Neural cell (in vitro differentiated cells): ENCODE measurements around the gene LYPD3. TPM values are rescaled to one million over a fixed set of nuclear protein-coding genes. Genes with fewer than 3 reads are reported as not detected.

Experiments used
- H2AFZ ChIP-seq: fragments of 200-600, 300-800 bp; sonication (generic), shearing (Covaris generic); 2 replicates; pipeline ENCODE4 v1.6.0; 2014; ENCODE audit warnings: low read depth, mild to moderate bottlenecking, antibody characterized with exemption, low read length, moderate library complexity
- H3F3A ChIP-seq: fragments of 200-600 bp; shearing (Covaris generic); 2 replicates; pipeline ENCODE4 v1.6.1; 2016; ENCODE audit warnings: mild to moderate bottlenecking, moderate library complexity, mixed read lengths, antibody characterized with exemption, low read length; ENCODE audit not compliant: insufficient read depth, poor library complexity, severe bottlenecking
- H3K27ac ChIP-seq: fragments of 200-600, 300-800 bp; sonication (generic), shearing (Covaris generic); 2 replicates; pipeline ENCODE4 v1.5.1; 2014; ENCODE audit warnings: mild to moderate bottlenecking, low read length, moderate library complexity
- H3K27me3 ChIP-seq: fragments of 300-800, 200-600 bp; sonication (generic), shearing (Covaris generic); 2 replicates; pipeline ENCODE4 v1.6.0; 2014; ENCODE audit warnings: mild to moderate bottlenecking, low read depth, low read length, moderate library complexity; ENCODE audit not compliant: insufficient read depth
- H3K36me3 ChIP-seq: fragments of 300-800, 200-600 bp; sonication (generic), shearing (Covaris generic); 2 replicates; pipeline ENCODE4 v1.5.1; 2014; ENCODE audit warnings: mild to moderate bottlenecking, antibody characterized with exemption, low read length, moderate library complexity; ENCODE audit not compliant: insufficient read depth
- H3K4me2 ChIP-seq: fragments of 300-800, 200-600 bp; sonication (generic), shearing (Covaris generic); 2 replicates; pipeline ENCODE4 v1.6.0; 2014; ENCODE audit warnings: mild to moderate bottlenecking, low read length
- H3K4me3 ChIP-seq: fragments of 300-800, 200-600 bp; sonication (generic), shearing (Covaris generic); 2 replicates; pipeline ENCODE4 v1.5.1; 2014; ENCODE audit warnings: mild to moderate bottlenecking, low read length, moderate library complexity
- H3K79me2 ChIP-seq: fragments of 200-600 bp; shearing (Covaris generic); replicated peaks from 2 replicates; pipeline ENCODE4 v1.6.0; 2014; ENCODE audit warnings: mild to moderate bottlenecking, low read length, moderate library complexity; ENCODE audit not compliant: insufficient read depth
- H3K9ac ChIP-seq: fragments of 300-800, 200-600 bp; sonication (generic), shearing (Covaris generic); 2 replicates; pipeline ENCODE4 v1.6.1; 2016; ENCODE audit warnings: mild to moderate bottlenecking, low read length, mixed read lengths
- H3K9me2 ChIP-seq: fragments of 200-600 bp; shearing (Covaris generic); 2 replicates; pipeline ENCODE4 v1.6.1; 2016; ENCODE audit warnings: mild to moderate bottlenecking, low read length, mixed read lengths; ENCODE audit not compliant: insufficient read depth
- H3K9me3 ChIP-seq: fragments of 200-600, 300-800 bp; sonication (generic), shearing (Covaris generic); 2 replicates; pipeline ENCODE4 v1.6.1; 2016; ENCODE audit warnings: mild to moderate bottlenecking, mixed run types, low read length, moderate library complexity, mixed read lengths
- H4K20me1 ChIP-seq: fragments of 200-600 bp; shearing (Covaris generic); 2 replicates; pipeline ENCODE4 v1.6.1; 2016; ENCODE audit warnings: mild to moderate bottlenecking, mixed run types; ENCODE audit not compliant: insufficient read depth
- CTCF ChIP-seq: fragments of 450-650 bp; IDR thresholded peaks from 2 replicates; pipeline ENCODE4 v1.5.1; 2014; ENCODE audit warnings: antibody characterized with exemption, mild to moderate bottlenecking, moderate library complexity; ENCODE audit not compliant: poor library complexity, severe bottlenecking
- EP300 ChIP-seq: fragments of 450-650 bp; conservative IDR thresholded peaks from 2 replicates; pipeline ENCODE4 v1.6.1; 2014; ENCODE audit warnings: antibody characterized with exemption, mild to moderate bottlenecking, moderate library complexity; ENCODE audit not compliant: poor library complexity, severe bottlenecking
- EZH2 ChIP-seq: fragments of 200-600, 300-800 bp; shearing (Covaris generic), sonication (generic); IDR thresholded peaks from 2 replicates; pipeline ENCODE4 v1.6.1; 2014; ENCODE audit warnings: antibody characterized with exemption, low read length, borderline replicate concordance, mild to moderate bottlenecking; ENCODE audit not compliant: insufficient read depth, poor library complexity, severe bottlenecking
- MXI1 ChIP-seq: fragments of 450-650 bp; conservative IDR thresholded peaks from 2 replicates; pipeline ENCODE4 v1.6.1; 2014; ENCODE audit warnings: antibody characterized with exemption, mild to moderate bottlenecking; ENCODE audit not compliant: poor library complexity, severe bottlenecking
- POLR2AphosphoS5 ChIP-seq: IDR thresholded peaks from 2 replicates; pipeline ENCODE4 v1.6.1; 2012
- RAD21 ChIP-seq: fragments of 450-650 bp; conservative IDR thresholded peaks from 2 replicates; pipeline ENCODE4 v1.6.1; 2014; ENCODE audit warnings: antibody characterized with exemption, mild to moderate bottlenecking, moderate library complexity
- REST ChIP-seq: IDR thresholded peaks from 2 replicates; pipeline ENCODE4 v1.6.1; 2012; ENCODE audit warnings: borderline replicate concordance
- SMC3 ChIP-seq: fragments of 450-650 bp; conservative IDR thresholded peaks from 2 replicates; pipeline ENCODE4 v1.6.1; 2014; ENCODE audit warnings: antibody characterized with exemption, mild to moderate bottlenecking, moderate library complexity; ENCODE audit not compliant: poor library complexity
- TAF1 ChIP-seq: IDR thresholded peaks from 2 replicates; pipeline ENCODE4 v1.6.1; 2012; ENCODE audit warnings: low read depth
- polyA plus RNA-seq: library from polyadenylated mRNA; depleted of rRNA; stranded (reverse); fragments of >200 nt; gene quantifications from 2 replicates; pipeline ENCODE4 v1.2.3, GENCODE V29; 2014

Gene LYPD3
- polyA plus RNA-seq, 1 donor from 2014 or later: not detected

- no peaks in the 10 kb centered on the region for H3K9me2 ChIP-seq
- no peak overlapping the region for H3K4me2 ChIP-seq
- no peak overlapping the region for H3K9ac ChIP-seq
- H3F3A ChIP-seq: no peaks in the 10 kb centered on the region
- no peaks in the 10 kb centered on the region for H3K79me2 ChIP-seq
- H3K4me3 ChIP-seq: no peak overlapping the region
- H2AFZ ChIP-seq: no peak overlapping the region
- no peaks in the 10 kb centered on the region for H3K27me3 ChIP-seq
- no peak for TF ChIP-seq SMC3
- no peak for TF ChIP-seq EP300
- no peak for TF ChIP-seq REST
- no peak for TF ChIP-seq POLR2AphosphoS5
- no peak for TF ChIP-seq TAF1
- no peak for TF ChIP-seq EZH2
- no peak for TF ChIP-seq MXI1
- no peak for TF ChIP-seq CTCF
- no peak for TF ChIP-seq RAD21
- H4K20me1 ChIP-seq: no peaks in the 10 kb centered on the region
- no peak overlapping the region for H3K27ac ChIP-seq
- H3K9me3 ChIP-seq: no peaks in the 10 kb centered on the region
- no peaks in the 10 kb centered on the region for H3K36me3 ChIP-seq
Measured at GRCh38 chr19:43429395-43429794, 36.0 kb downstream of the LYPD3 start.

- no peak for TF ChIP-seq EP300
- no peak for TF ChIP-seq MXI1
- peak; percentile 31 for TF ChIP-seq CTCF
- no peak for TF ChIP-seq RAD21
- Histone ChIP-seq H3K36me3 (no peaks in the 10 kb centered on the region), H3K9ac (no peak overlapping the region), H3K4me3 (no peak overlapping the region), H2AFZ (no peak overlapping the region), H3K79me2 (no peaks in the 10 kb centered on the region), H4K20me1 (no peaks in the 10 kb centered on the region), H3K27me3 (no peaks in the 10 kb centered on the region), H3F3A (no peaks in the 10 kb centered on the region), H3K9me3 (no peaks in the 10 kb centered on the region), H3K9me2 (no peaks in the 10 kb centered on the region), H3K4me2 (no peak overlapping the region), H3K27ac (no peak overlapping the region)
Measured at GRCh38 chr19:43425567-43426392, 39.6 kb downstream of the LYPD3 start.
